ENCODE measurements around the gene SMAD7.

Gene SMAD7

GRCh38 chr18:48949606-48950535 is 894 bp downstream of the SMAD7 start:
- H3K27me3 ChIP-seq = no peaks in the 10 kb centered on the region
- H3K36me3 ChIP-seq = no peaks in the 10 kb centered on the region
- peaks cover 39 to 45% of the 10 kb centered on the region in 2 experiments for H3K4me1 ChIP-seq (ENCODE audit: control insufficient read depth in 1 of 2, insufficient read depth in 1 of 2, low read depth in 1 of 2, low read length in 1 of 2)
- no peaks in the 10 kb centered on the region for H3K9me3 ChIP-seq
- peak overlapping the region; percentile 85 to 91 for H3K4me3 ChIP-seq (ENCODE audit: low read depth in 1 of 2, low read length in 1 of 2)
- peak overlapping the region; percentile 92 for H3K27ac ChIP-seq
- TF ChIP-seq CTCF (IDR thresholded peaks at IDR 0.05) = no peak

GRCh38 chr18:48949050-48949605 is 1.6 kb downstream of the SMAD7 start:
- Histone ChIP-seq H3K4me1 (ENCODE audit: control insufficient read depth in 1 of 2, insufficient read depth in 1 of 2, low read depth in 1 of 2, low read length in 1 of 2) (peaks cover 39 to 45% of the 10 kb centered on the region in 2 experiments), H3K36me3 (peaks cover 1% of the 10 kb centered on the region), H3K4me3 (ENCODE audit: low read depth in 1 of 2, low read length in 1 of 2) (peak overlapping the region; percentile 85 to 91), H3K27ac (peak overlapping the region; percentile 92), H3K9me3 (no peaks in the 10 kb centered on the region), H3K27me3 (no peaks in the 10 kb centered on the region)
- no peak for TF ChIP-seq CTCF (IDR thresholded peaks at IDR 0.05)

GRCh38 chr18:48948112-48949049 is 2.4 kb downstream of the SMAD7 start:
- Histone ChIP-seq H3K27me3 (no peaks in the 10 kb centered on the region), H3K4me3 (ENCODE audit: low read depth in 1 of 2, low read length in 1 of 2) (peak overlapping the region; percentile 85 to 91), H3K9me3 (no peaks in the 10 kb centered on the region), H3K27ac (peak overlapping the region; percentile 92), H3K36me3 (peaks cover 7% of the 10 kb centered on the region), H3K4me1 (ENCODE audit: control insufficient read depth in 1 of 2, insufficient read depth in 1 of 2, low read depth in 1 of 2, low read length in 1 of 2) (peaks cover 39 to 45% of the 10 kb centered on the region in 2 experiments)
- no peak for TF ChIP-seq CTCF (IDR thresholded peaks at IDR 0.05)

- Histone ChIP-seq H3K27ac (no peak overlapping the region), H3K27me3 (no peaks in the 10 kb centered on the region), H3K4me1 (ENCODE audit: control insufficient read depth in 1 of 2, insufficient read depth in 1 of 2, low read depth in 1 of 2, low read length in 1 of 2) (peaks cover 33 to 40% of the 10 kb centered on the region in 2 experiments), H3K9me3 (no peaks in the 10 kb centered on the region), H3K4me3 (ENCODE audit: low read depth in 1 of 2, low read length in 1 of 2) (peak overlapping the region; percentile 85 to 91), H3K36me3 (peaks cover 7% of the 10 kb centered on the region)
- TF ChIP-seq CTCF (IDR thresholded peaks at IDR 0.05) = no peak
These were observed 3.2 kb downstream of the SMAD7 start for GRCh38 chr18:48947560-48947959.

GRCh38 chr18:48947092-48947491 is 3.7 kb downstream of the SMAD7 start:
- Histone ChIP-seq H3K36me3 (peaks cover 7% of the 10 kb centered on the region), H3K4me3 (ENCODE audit: low read depth in 1 of 2, low read length in 1 of 2) (no peak overlapping the region), H3K9me3 (no peaks in the 10 kb centered on the region), H3K27ac (no peak overlapping the region), H3K4me1 (ENCODE audit: control insufficient read depth in 1 of 2, insufficient read depth in 1 of 2, low read depth in 1 of 2, low read length in 1 of 2) (peaks cover 30 to 38% of the 10 kb centered on the region in 2 experiments), H3K27me3 (no peaks in the 10 kb centered on the region)
- no peak for TF ChIP-seq CTCF (IDR thresholded peaks at IDR 0.05)

Measured in neutrophil (primary cell).